Mucosa of descending colon (tissue), 3 donors: ENCODE measurements around the gene SH2D3C. TPM values are rescaled to one million over a fixed set of nuclear protein-coding genes. Genes with fewer than 3 reads are reported as not detected.
A peak's percentile ranks its signal among the peaks of the same experiment; 100 is the strongest.

Experiments used
- ATAC-seq: fragments of 200-7000 bp; cut with Tn5 transposase; one replicate; pipeline ENCODE4 v1.9.1; 2020; ENCODE audit warnings: mild to moderate bottlenecking, moderate library complexity
- DNase-seq, 3 donors: peaks; one replicate each; pipeline ENCODE4 v3.0.0-alpha.2; 2020
- H3K36me3 ChIP-seq: fragments of 200-600 bp; one replicate; pipeline ENCODE4 v1.8.0; 2021; ENCODE audit warnings: low read depth, mild to moderate bottlenecking
- H3K4me1 ChIP-seq: fragments of 200-600 bp; one replicate; pipeline ENCODE4 v1.8.0; 2021; ENCODE audit warnings: low read depth, mild to moderate bottlenecking
- H3K4me3 ChIP-seq: fragments of 200-600 bp; one replicate; pipeline ENCODE4 v1.8.0; 2021; ENCODE audit warnings: mild to moderate bottlenecking
- H3K9me3 ChIP-seq: fragments of 200-600 bp; one replicate; pipeline ENCODE4 v1.8.0; 2021; ENCODE audit warnings: mild to moderate bottlenecking
- CTCF ChIP-seq: fragments of 200-600 bp; IDR thresholded peaks from one replicate; pipeline ENCODE4 v1.8.0; 2022; ENCODE audit warnings: antibody characterized with exemption, mild to moderate bottlenecking
- intact Hi-C, 2 donors: fragments of 100-400 bp; cut with DNase I in 1 of 2; cut with micrococcal nuclease in 1 of 2; formaldehyde crosslinking; loops; one replicate each; pipeline versions ENCODE4 v1.11.0 to v1.11.1; 2022; cut with DNase I, micrococcal nuclease
- total RNA-seq, 3 donors: library from RNA; stranded (reverse); fragmentation: NEBNext Ultra II Directional in 2 of 3; extraction: Animal tissue kit (Norgen Biotek cat#: 25700) in 2 of 3; gene quantifications; one replicate each; pipeline versions ENCODE4 v1.2.1 to v1.2.4, GENCODE V29; 2021 to 2023
- donor health status: DM: no; HTN: no; CAD: no; lungs with moderate emphysema.
- donor health status: DM: no; HTN: no; CAD: no.
- donor health status: DM: no; HTN: yes; CAD: no.

SH2D3C gene
- total RNA-seq, 3 donors from 2014 or later: 3.2 to 7.4 (median 4.7) TPM

GRCh38 chr9:127779136-127779981 lies 893 bp upstream of the SH2D3C start:
- intact Hi-C loops: no loop called here
- Histone ChIP-seq H3K4me1 (peaks cover 8% of the 10 kb centered on the region), H3K4me3 (no peak overlapping the region), H3K36me3 (no peaks in the 10 kb centered on the region), H3K9me3 (no peaks in the 10 kb centered on the region)
- DNase-seq: peak; percentile 50 to 74 (median 52)
- no peak for TF ChIP-seq CTCF
- peak; percentile 39 for ATAC-seq

- H3K36me3 ChIP-seq: no peaks in the 10 kb centered on the region
- DNase-seq (peak in 1 of 3 donors; percentile 57), ATAC-seq (no peak)
- peaks cover 2% of the 10 kb centered on the region for H3K4me1 ChIP-seq
- no peak for TF ChIP-seq CTCF
- intact Hi-C loops: no loop called here
- H3K4me3 ChIP-seq: peak overlapping the region; percentile 6
- no peaks in the 10 kb centered on the region for H3K9me3 ChIP-seq
Observed at GRCh38 chr9:127777368-127777980, 992 bp downstream of the SH2D3C start.

GRCh38 chr9:127776924-127777289 lies 1.6 kb downstream of the SH2D3C start:
- intact Hi-C loops: no loop called here
- no peaks in the 10 kb centered on the region for H3K36me3 ChIP-seq
- no peak for TF ChIP-seq CTCF
- no peak for DNase-seq
- ATAC-seq: no peak
- H3K9me3 ChIP-seq: no peaks in the 10 kb centered on the region
- peaks cover 2% of the 10 kb centered on the region for H3K4me1 ChIP-seq
- no peak overlapping the region for H3K4me3 ChIP-seq

GRCh38 chr9:127776195-127776923 lies 2.1 kb downstream of the SH2D3C start:
- DNase-seq (peak; percentile 64 to 81 (median 64)), ATAC-seq (peak; percentile 59)
- H3K4me1 ChIP-seq: peaks cover 7% of the 10 kb centered on the region
- H3K36me3 ChIP-seq: no peaks in the 10 kb centered on the region
- intact Hi-C loops: no loop called here
- no peaks in the 10 kb centered on the region for H3K9me3 ChIP-seq
- H3K4me3 ChIP-seq: no peak overlapping the region
- no peak for TF ChIP-seq CTCF

- ATAC-seq (no peak), DNase-seq (peak in 1 of 3 donors; percentile 51)
- TF ChIP-seq CTCF: no peak
- no peak overlapping the region for H3K4me3 ChIP-seq
- intact Hi-C loops: no loop called here
- H3K9me3 ChIP-seq: no peaks in the 10 kb centered on the region
- H3K36me3 ChIP-seq: no peaks in the 10 kb centered on the region
- H3K4me1 ChIP-seq: peaks cover 14% of the 10 kb centered on the region
Observed at GRCh38 chr9:127773981-127774380, 4.5 kb downstream of the SH2D3C start.
